Calu3 (cell line): ENCODE results near the gene TSKU. TPM values are rescaled to one million over a fixed set of nuclear protein-coding genes. Genes with fewer than 3 reads are reported as not detected.

Experiments used
- BruUV-seq: library from RNA; stranded (reverse); fragments of 400-500 nt; replicated peaks from 2 replicates; lab custom pipeline; 2021; lab: Mats Ljungman, UMichigan
- CTCF ChIA-PET: fragments of 300-600 bp; sonication (Branson Sonifier 250); formaldehyde crosslinking; loops from one replicate; lab custom pipeline; 2022; ENCODE audit warnings: antibody characterized with exemption; lab: Charles Lee
- DNase-seq: peaks from one replicate; pipeline ENCODE4 v3.0.0; 2022
- H3K27ac Mint-ChIP-seq: one replicate; pipeline ENCODE4 v1.8.0; 2022; ENCODE audit warnings: mixed read lengths; ENCODE audit not compliant: unreplicated experiment
- H3K27me3 Mint-ChIP-seq: one replicate; pipeline ENCODE4 v1.8.0; 2022; ENCODE audit warnings: mixed read lengths; ENCODE audit not compliant: unreplicated experiment
- H3K36me3 Mint-ChIP-seq: one replicate; pipeline ENCODE4 v1.8.0; 2022; ENCODE audit warnings: mild to moderate bottlenecking, moderate library complexity, mixed read lengths; ENCODE audit not compliant: insufficient read depth, unreplicated experiment
- H3K4me1 Mint-ChIP-seq: one replicate; pipeline ENCODE4 v1.8.0; 2022; ENCODE audit warnings: mild to moderate bottlenecking, low read depth, mixed read lengths; ENCODE audit not compliant: unreplicated experiment
- H3K4me3 Mint-ChIP-seq: one replicate; pipeline ENCODE4 v1.8.0; 2022; ENCODE audit warnings: mild to moderate bottlenecking, low read depth, moderate library complexity, mixed read lengths; ENCODE audit not compliant: unreplicated experiment
- H3K9me3 Mint-ChIP-seq: one replicate; pipeline ENCODE4 v1.8.0; 2022; ENCODE audit warnings: low read depth, mixed read lengths; ENCODE audit not compliant: unreplicated experiment
- intact Hi-C: fragments of 100-400 bp; cut with micrococcal nuclease; formaldehyde crosslinking; loops from one replicate; pipeline ENCODE4 v1.10.0; 2022; ENCODE audit not compliant: unreplicated experiment
- total RNA-seq: library from RNA; stranded (reverse); gene quantifications from 2 replicates; pipeline ENCODE4 v1.2.3, GENCODE V29; 2022
- TF ChIP-seq, protein P1 (sequence below): fragments of 200-600 bp; IDR thresholded peaks from one replicate; pipeline ENCODE4 v1.8.0; 2022; ENCODE audit warnings: antibody characterized with exemption; ENCODE audit not compliant: unreplicated experiment

TSKU gene
- total RNA-seq, 1 experiment from 2014 or later = 49.0 TPM

DNA sequence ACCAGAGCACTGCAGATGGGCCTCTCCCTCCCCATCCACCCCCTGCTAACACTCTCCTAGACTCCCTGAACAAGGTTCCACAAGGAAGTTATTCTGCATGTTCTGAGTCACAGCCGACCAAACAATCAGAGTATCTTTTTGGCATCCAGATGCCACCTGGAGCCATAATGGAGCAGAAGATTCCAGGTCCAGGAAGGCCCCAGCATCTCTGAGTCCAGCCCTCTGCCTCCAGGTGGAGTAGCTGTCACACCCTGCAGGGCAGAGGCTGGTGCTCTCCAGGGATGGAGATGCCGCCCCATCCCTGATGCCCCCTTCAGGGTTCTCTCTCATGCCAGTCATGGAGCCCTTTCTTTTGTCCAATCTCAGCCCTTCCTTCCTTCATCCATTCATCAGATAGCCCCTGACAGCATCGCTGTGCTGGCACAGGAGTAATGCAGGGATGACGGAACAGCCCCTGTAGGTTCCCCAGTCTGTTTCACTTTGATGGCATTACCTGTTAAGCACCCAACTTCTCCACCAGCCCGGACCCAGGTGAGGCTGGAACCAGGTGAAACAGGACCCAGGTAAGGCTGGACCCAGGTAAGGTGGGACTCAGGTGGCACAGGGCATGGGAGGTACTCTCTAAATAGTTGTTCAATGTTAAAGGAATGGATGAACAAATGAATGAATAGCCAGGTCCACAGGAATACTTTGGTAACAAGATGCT, 20.1 kb upstream of the TSKU start:
- no peak overlapping the region for H3K27ac Mint-ChIP-seq
- no peaks in the 10 kb centered on the region for H3K36me3 Mint-ChIP-seq
- TF ChIP-seq, protein P1, sequence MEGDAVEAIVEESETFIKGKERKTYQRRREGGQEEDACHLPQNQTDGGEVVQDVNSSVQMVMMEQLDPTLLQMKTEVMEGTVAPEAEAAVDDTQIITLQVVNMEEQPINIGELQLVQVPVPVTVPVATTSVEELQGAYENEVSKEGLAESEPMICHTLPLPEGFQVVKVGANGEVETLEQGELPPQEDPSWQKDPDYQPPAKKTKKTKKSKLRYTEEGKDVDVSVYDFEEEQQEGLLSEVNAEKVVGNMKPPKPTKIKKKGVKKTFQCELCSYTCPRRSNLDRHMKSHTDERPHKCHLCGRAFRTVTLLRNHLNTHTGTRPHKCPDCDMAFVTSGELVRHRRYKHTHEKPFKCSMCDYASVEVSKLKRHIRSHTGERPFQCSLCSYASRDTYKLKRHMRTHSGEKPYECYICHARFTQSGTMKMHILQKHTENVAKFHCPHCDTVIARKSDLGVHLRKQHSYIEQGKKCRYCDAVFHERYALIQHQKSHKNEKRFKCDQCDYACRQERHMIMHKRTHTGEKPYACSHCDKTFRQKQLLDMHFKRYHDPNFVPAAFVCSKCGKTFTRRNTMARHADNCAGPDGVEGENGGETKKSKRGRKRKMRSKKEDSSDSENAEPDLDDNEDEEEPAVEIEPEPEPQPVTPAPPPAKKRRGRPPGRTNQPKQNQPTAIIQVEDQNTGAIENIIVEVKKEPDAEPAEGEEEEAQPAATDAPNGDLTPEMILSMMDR = no peak
- CTCF ChIA-PET = interaction anchor here (0.6 to 1.3 kb wide), 2 partner anchors 11 to 195 kb away, joined by 3 to 5 read pairs; no protein-coding TSS in a partner anchor
- peaks cover 12% of the 10 kb centered on the region for H3K27me3 Mint-ChIP-seq
- H3K4me3 Mint-ChIP-seq = no peak overlapping the region
- no peak for DNase-seq
- no peaks in the 10 kb centered on the region for H3K9me3 Mint-ChIP-seq
- BruUV-seq = no TSS peak
- intact Hi-C loops = no loop called here
- H3K4me1 Mint-ChIP-seq = peaks cover 10% of the 10 kb centered on the region

DNA sequence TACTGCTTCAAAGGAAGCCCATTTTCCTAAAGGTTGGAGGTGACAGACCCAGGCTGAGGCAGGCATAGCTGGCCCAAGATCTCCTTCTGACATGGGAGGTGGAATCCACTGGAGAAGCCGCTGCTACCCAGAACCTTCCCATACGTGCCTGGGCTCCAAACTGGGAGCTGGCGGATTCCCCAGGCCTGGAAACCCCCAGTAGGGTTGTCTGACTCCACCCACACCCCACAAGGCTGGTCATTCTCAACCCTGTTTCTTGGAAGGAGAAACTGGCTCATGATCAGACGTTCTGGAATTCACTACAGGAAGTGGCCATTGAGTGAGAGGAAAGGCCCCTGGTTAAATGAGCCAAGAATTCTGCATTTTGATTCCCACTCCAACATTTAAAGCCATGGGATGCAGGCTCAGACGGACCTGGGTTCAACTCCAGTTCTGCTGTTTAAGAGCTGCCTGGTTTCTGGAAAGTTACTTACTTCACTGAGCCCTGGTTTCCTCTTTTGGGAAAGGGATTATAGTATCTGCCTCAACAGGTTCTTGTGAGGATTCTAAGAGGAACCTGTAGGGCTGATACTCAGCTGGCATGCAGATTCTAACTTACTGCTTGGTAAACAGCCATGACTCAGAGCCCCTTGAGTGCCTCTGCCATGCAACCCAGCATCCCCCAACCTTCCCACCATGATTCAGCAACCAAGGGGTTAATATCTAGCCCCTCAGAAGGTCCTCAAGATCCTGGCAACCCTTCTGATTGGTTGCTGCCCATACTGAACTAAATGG, 19.4 kb upstream of the TSKU start:
- intact Hi-C loops = no loop called here
- peaks cover 4% of the 10 kb centered on the region for H3K27me3 Mint-ChIP-seq
- H3K9me3 Mint-ChIP-seq = no peaks in the 10 kb centered on the region
- H3K36me3 Mint-ChIP-seq = no peaks in the 10 kb centered on the region
- TF ChIP-seq, protein P1 = no peak
- CTCF ChIA-PET = interaction anchor here (0.6 to 1.3 kb wide), 3 partner anchors 10 to 194 kb away, joined by 3 to 5 read pairs (median 3); no protein-coding TSS in a partner anchor
- H3K27ac Mint-ChIP-seq = no peak overlapping the region
- peaks cover 17% of the 10 kb centered on the region for H3K4me1 Mint-ChIP-seq
- H3K4me3 Mint-ChIP-seq = no peak overlapping the region
- BruUV-seq = no TSS peak
- no peak for DNase-seq

DNA sequence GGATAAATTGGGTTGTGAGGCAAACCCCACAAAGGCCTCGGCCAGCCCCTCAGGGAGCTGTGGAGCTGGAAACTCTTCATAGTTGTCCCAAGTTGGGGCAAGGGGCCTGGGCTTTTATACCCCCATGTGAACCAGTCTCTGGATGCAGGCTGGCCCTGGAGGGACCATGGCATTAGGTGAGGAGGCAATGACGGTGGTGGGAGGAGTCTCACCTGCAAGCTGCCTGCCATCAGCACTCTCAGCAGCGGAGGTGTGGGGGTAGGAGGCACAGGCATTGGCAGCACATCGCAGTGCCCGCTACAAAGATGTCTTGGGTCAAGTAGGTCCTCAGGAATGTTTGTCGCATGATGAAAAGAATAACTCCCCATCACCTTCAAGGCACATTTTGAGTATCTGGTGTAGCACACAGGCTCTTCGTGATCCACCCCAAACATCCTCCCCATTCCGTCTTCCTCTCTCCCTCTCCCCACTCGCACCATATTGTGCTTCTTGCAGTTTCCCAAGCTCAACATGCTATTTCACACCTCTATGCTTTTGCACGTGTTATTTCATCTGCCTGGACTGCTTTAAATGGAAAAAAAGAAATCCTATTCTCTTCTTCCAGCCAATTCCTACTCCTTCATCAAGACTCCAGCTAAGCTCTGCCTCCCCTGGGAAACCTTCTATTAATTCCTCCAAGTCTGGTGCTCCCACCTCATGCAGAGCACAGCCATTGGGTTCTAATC, 18.1 kb upstream of the TSKU start:
- no TSS peak for BruUV-seq
- peaks cover 5% of the 10 kb centered on the region for H3K36me3 Mint-ChIP-seq
- TF ChIP-seq, protein P1 = no peak
- peaks cover 26% of the 10 kb centered on the region for H3K4me1 Mint-ChIP-seq
- H3K27me3 Mint-ChIP-seq = no peaks in the 10 kb centered on the region
- H3K9me3 Mint-ChIP-seq = no peaks in the 10 kb centered on the region
- CTCF ChIA-PET = no interaction called here
- DNase-seq = no peak
- H3K4me3 Mint-ChIP-seq = no peak overlapping the region
- no peak overlapping the region for H3K27ac Mint-ChIP-seq
- intact Hi-C loops = no loop called here

DNA sequence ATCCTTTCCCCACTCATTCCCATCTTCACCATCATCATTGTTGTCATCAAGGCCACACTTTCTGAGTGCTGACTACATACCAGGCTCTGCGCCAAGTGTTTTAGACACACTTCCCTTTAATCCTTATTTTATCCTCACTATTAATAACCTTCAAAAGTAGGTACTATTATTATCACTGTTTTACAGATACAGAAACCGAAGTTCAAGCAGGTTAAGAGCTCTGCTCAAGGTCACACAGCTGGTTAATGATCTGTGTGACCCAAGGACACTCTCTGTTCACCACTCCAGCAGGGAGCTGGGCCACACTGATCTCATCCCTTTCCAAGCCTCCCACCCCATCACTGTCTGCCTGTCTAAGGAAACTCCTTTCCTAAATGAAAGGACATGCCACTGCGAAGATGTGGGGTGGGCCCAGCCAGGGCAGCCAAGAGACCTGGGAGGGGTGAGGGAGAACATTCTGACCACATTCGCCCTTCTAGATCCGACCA, 17.2 kb upstream of the TSKU start:
- no peaks in the 10 kb centered on the region for H3K27me3 Mint-ChIP-seq
- H3K27ac Mint-ChIP-seq = no peak overlapping the region
- peaks cover 34% of the 10 kb centered on the region for H3K4me1 Mint-ChIP-seq
- CTCF ChIA-PET = no interaction called here
- H3K36me3 Mint-ChIP-seq = peaks cover 9% of the 10 kb centered on the region
- DNase-seq = no peak
- intact Hi-C loops = no loop called here
- H3K4me3 Mint-ChIP-seq = no peak overlapping the region
- no peaks in the 10 kb centered on the region for H3K9me3 Mint-ChIP-seq
- BruUV-seq = no TSS peak
- TF ChIP-seq, protein P1 = no peak
